A673 (cell line): ENCODE data around the gene FBXO31. TPM values are rescaled to one million over a fixed set of nuclear protein-coding genes. Genes with fewer than 3 reads are reported as not detected.
A peak's percentile ranks its signal among the peaks of the same experiment; 100 is the strongest.
"Not testable (repeated sequence)": the region's sequence is repeated elsewhere in the genome, so short reads cannot be mapped to it uniquely, and the experiment has no call there.

Source experiments
- BruUV-seq: library from RNA; stranded (reverse); fragments of 400-500 nt; replicated peaks from 2 replicates; lab custom pipeline; 2021; lab: Mats Ljungman, UMichigan
- CTCF ChIA-PET: fragments of 300-600 bp; sonication (Branson Sonifier 250); formaldehyde crosslinking; loops from one replicate; lab custom pipeline; 2022; ENCODE audit warnings: antibody characterized with exemption; lab: Charles Lee
- POLR2A ChIA-PET: fragments of 300-600 bp; sonication (Branson Sonifier 250); formaldehyde crosslinking; loops from one replicate; lab custom pipeline; 2022; ENCODE audit warnings: antibody characterized with exemption; ENCODE audit not compliant: low non-redundant PET; lab: Charles Lee
- DNase-seq: peaks from one replicate; pipeline ENCODE4 v3.0.0-alpha.2; 2015; ENCODE audit warnings: low spot score
- H3K27ac ChIP-seq: fragments of 200-600 bp; sonication (generic); 2 replicates; pipeline ENCODE4 v1.5.1; 2016; ENCODE audit warnings: mixed run types, low read depth, mild to moderate bottlenecking, mixed read lengths, antibody characterized with exemption, low read length; ENCODE audit not compliant: poor library complexity, severe bottlenecking
- H3K27me3 ChIP-seq: fragments of 200-600 bp; sonication (generic); replicated peaks from 2 replicates; pipeline ENCODE4 v1.6.1; 2017; ENCODE audit warnings: mixed run types, low read depth, mild to moderate bottlenecking, mixed read lengths, antibody characterized with exemption, low read length; ENCODE audit not compliant: insufficient read depth, poor library complexity
- H3K36me3 ChIP-seq: fragments of 200-600 bp; sonication (generic); 2 replicates; pipeline ENCODE4 v1.6.1; 2016; ENCODE audit warnings: mixed run types, mild to moderate bottlenecking, mixed read lengths, antibody characterized with exemption, low read length; ENCODE audit not compliant: insufficient read depth, poor library complexity, severe bottlenecking
- H3K4me1 ChIP-seq: fragments of 200-600 bp; sonication (generic); 2 replicates; pipeline ENCODE4 v1.6.1; 2017; ENCODE audit warnings: mixed run types, mild to moderate bottlenecking, mixed read lengths, antibody characterized with exemption, low read length; ENCODE audit not compliant: insufficient read depth, poor library complexity, severe bottlenecking
- H3K4me3 ChIP-seq: fragments of 200-600 bp; sonication (generic); 2 replicates; pipeline ENCODE4 v1.5.1; 2016; ENCODE audit warnings: low read depth, mixed run types, mild to moderate bottlenecking, mixed read lengths, low read length; ENCODE audit not compliant: poor library complexity, severe bottlenecking
- H3K9me3 ChIP-seq: fragments of 200-600 bp; sonication (generic); 2 replicates; pipeline ENCODE4 v1.6.1; 2016; ENCODE audit warnings: mixed run types, low read depth, mild to moderate bottlenecking, mixed read lengths, antibody characterized with exemption, low read length; ENCODE audit not compliant: poor library complexity, severe bottlenecking
- EZH2 ChIP-seq: fragments of 200-600 bp; sonication (generic); IDR thresholded peaks from 2 replicates; pipeline ENCODE4 v1.6.1; 2017; ENCODE audit warnings: borderline replicate concordance, low read depth, mild to moderate bottlenecking, mixed read lengths, antibody characterized with exemption, low read length; ENCODE audit not compliant: poor library complexity, severe bottlenecking
- intact Hi-C: fragments of 100-400 bp; cut with micrococcal nuclease; formaldehyde crosslinking; loops from one replicate; pipeline ENCODE4 v1.10.0; 2022; ENCODE audit not compliant: unreplicated experiment
- total RNA-seq: library from RNA; stranded (reverse); gene quantifications from 2 replicates; pipeline ENCODE4 v1.2.3, GENCODE V29; 2021
- TF ChIP-seq, protein P1 (sequence below): fragments of 300-800, 200-600 bp; sonication (generic); conservative IDR thresholded peaks from 2 replicates; pipeline ENCODE4 v1.5.1; 2017; ENCODE audit warnings: low read depth, mild to moderate bottlenecking, antibody characterized with exemption, low read length, moderate library complexity, mixed read lengths

Gene FBXO31
- total RNA-seq, 1 experiment from 2014 or later: 32.2 TPM

- ChIA-PET POLR2A (no interaction called here), CTCF (no interaction called here)
- Histone ChIP-seq H3K36me3 (no peaks in the 10 kb centered on the region), H3K4me1 (peaks cover 40% of the 10 kb centered on the region), H3K9me3 (no peaks in the 10 kb centered on the region), H3K27ac (peak overlapping the region; percentile 98), H3K4me3 (peak overlapping the region; percentile 81), H3K27me3 (no peaks in the 10 kb centered on the region)
- intact Hi-C loops: loop anchor here (10.0 kb wide), 1 partner anchor 243 kb away; no protein-coding TSS in a partner anchor
- peak; percentile 24 for DNase-seq
- TF ChIP-seq, protein P1, sequence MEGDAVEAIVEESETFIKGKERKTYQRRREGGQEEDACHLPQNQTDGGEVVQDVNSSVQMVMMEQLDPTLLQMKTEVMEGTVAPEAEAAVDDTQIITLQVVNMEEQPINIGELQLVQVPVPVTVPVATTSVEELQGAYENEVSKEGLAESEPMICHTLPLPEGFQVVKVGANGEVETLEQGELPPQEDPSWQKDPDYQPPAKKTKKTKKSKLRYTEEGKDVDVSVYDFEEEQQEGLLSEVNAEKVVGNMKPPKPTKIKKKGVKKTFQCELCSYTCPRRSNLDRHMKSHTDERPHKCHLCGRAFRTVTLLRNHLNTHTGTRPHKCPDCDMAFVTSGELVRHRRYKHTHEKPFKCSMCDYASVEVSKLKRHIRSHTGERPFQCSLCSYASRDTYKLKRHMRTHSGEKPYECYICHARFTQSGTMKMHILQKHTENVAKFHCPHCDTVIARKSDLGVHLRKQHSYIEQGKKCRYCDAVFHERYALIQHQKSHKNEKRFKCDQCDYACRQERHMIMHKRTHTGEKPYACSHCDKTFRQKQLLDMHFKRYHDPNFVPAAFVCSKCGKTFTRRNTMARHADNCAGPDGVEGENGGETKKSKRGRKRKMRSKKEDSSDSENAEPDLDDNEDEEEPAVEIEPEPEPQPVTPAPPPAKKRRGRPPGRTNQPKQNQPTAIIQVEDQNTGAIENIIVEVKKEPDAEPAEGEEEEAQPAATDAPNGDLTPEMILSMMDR: no peak
- TF ChIP-seq EZH2: no peak
- BruUV-seq: TSS peak; percentile 88
Measured at GRCh38 chr16:87391324-87391949, 7.9 kb upstream of the FBXO31 start.

DNA sequence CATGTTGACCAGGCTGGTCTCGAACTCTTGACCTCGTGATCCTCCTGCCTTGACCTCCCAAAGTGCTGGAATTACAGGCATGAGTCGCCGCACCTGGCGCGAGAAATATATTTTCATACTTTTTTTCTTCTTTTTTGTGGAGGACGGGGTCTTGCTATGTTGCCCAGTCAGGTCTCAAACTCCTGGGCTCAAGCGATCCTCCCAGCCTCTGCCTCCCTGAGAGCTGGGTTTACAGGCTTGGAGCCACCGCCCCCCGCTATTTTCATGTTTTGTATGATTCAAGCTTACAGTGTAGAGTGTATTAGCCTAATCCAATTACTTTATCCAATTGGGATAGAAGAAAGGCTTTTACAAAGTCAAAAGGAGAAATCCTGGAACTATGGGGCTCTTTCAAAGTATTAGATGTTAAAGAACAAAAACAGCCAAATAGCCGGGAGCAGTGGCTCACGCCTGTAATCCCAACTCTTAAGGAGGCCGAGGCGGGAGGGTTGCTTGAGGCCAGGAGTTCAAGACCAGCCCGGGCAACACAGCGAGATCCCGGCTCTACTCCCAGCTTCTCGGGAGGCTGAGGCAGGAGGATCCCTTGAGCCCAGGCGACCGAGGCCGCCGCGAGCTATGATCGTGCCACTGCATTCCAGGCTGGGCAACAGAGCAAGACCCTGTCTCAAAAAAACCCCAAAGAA, 7.2 kb upstream of the FBXO31 start:
- Histone ChIP-seq H3K36me3 (no peaks in the 10 kb centered on the region), H3K4me1 (peaks cover 40% of the 10 kb centered on the region), H3K27ac (peak overlapping the region; percentile 98), H3K9me3 (no peaks in the 10 kb centered on the region), H3K27me3 (no peaks in the 10 kb centered on the region), H3K4me3 (no peak overlapping the region)
- CTCF ChIA-PET: no interaction called here
- BruUV-seq: no TSS peak
- no peak for TF ChIP-seq EZH2
- TF ChIP-seq, protein P1: no peak
- peak; percentile 64 for DNase-seq
- POLR2A ChIA-PET: no interaction called here
- intact Hi-C loops: loop anchor here (10.0 kb wide), 1 partner anchor 244 kb away; no protein-coding TSS in a partner anchor

DNA sequence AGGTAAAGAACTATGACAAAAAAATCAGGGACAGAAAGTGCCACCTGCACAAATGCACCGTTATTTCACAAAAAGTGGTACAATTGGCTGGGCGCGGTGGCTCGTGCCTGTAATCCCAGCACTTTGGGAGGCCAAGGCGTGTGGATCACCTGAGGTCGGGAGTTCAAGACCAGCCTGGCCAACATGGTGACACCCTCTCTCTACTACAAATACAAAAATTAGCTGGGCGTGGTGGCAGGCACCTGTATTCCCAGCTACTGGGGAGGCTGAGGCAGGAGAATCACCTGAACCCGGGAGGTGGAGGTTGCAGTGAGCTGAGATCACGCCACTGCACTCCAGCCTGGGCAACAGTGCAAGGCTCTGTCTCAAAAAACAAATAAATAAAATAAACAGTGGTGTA, 6.3 kb upstream of the FBXO31 start:
- H3K4me3 ChIP-seq, H3K9me3 ChIP-seq, DNase-seq, POLR2A ChIA-PET, BruUV-seq, CTCF ChIA-PET, H3K36me3 ChIP-seq, H3K27me3 ChIP-seq: not testable (repeated sequence)
- peaks cover 40% of the 10 kb centered on the region for H3K4me1 ChIP-seq
- intact Hi-C loops: loop anchor here (10.0 kb wide), 1 partner anchor 245 kb away; no protein-coding TSS in a partner anchor
- H3K27ac ChIP-seq: peak overlapping the region; percentile 87
